Measurements from ENCODE around the gene RARB. TPM values are rescaled to one million over a fixed set of nuclear protein-coding genes. Genes with fewer than 3 reads are reported as not detected.

Gene RARB
- 5.2 and 10.2 TPM in 2 replicates for total RNA-seq

GRCh38 chr3:25427942-25428788 is at the start of gene RARB:
TSS of gene RARB (plus strand) at chr3:25428263. CDS start at chr3:25428732, 469 bp downstream.

Other genes with a start within 250 kb of the RARB start
- 61.8 and 81.7 TPM in 2 replicates for gene TOP2B, start 236.6 kb downstream of the RARB start, total RNA-seq